HepG2 (cell line): ENCODE data around the gene FUBP3. TPM values are rescaled to one million over a fixed set of nuclear protein-coding genes. Genes with fewer than 3 reads are reported as not detected.
A peak's percentile ranks its signal among the peaks of the same experiment; 100 is the strongest.

Experiments
- CREB1 ChIP-seq, 2 experiments: fragments of 450-650 bp in 1 of 2; IDR thresholded peaks; 2 replicates each; pipeline ENCODE4 v1.6.1; 2016 to 2017; ENCODE audit warnings: control low read depth in 1 of 2, mild to moderate bottlenecking in 1 of 2, missing compliant biosample characterization in 1 of 2, missing genetic modification characterization in 1 of 2
- HDAC2 ChIP-seq: sonication (generic); formaldehyde crosslinking; IDR thresholded peaks from 2 replicates; pipeline ENCODE4 v1.4.0; 2020; ENCODE audit warnings: missing genetic modification reagents
- ISL2 ChIP-seq: sonication (generic); formaldehyde crosslinking; IDR thresholded peaks from 2 replicates; pipeline ENCODE4 v1.5.0; 2020; ENCODE audit warnings: missing genetic modification reagents
- NCOA2 ChIP-seq: sonication (generic); formaldehyde crosslinking; IDR thresholded peaks from 2 replicates; pipeline ENCODE4 v1.8.0; 2022; ENCODE audit warnings: inconsistent platforms
- RAD21 ChIP-seq: fragments of 450-650 bp; formaldehyde crosslinking; IDR thresholded peaks from 2 replicates; pipeline ENCODE4 v1.5.0; 2020; ENCODE audit warnings: mild to moderate bottlenecking
- SOX5 ChIP-seq: IDR thresholded peaks from 2 replicates; pipeline ENCODE4 v1.6.1; 2016; ENCODE audit warnings: borderline replicate concordance
- ZNF567 ChIP-seq: sonication (generic); formaldehyde crosslinking; IDR thresholded peaks from 2 replicates; pipeline ENCODE4 v1.8.1; 2023; ENCODE audit warnings: mild to moderate bottlenecking, missing genetic modification reagents, borderline replicate concordance
- ZNF703 ChIP-seq: sonication (generic); formaldehyde crosslinking; IDR thresholded peaks from 2 replicates; pipeline ENCODE4 v1.5.1; 2020; ENCODE audit warnings: missing genetic modification reagents, mild to moderate bottlenecking, moderate library complexity, borderline replicate concordance
- polyA plus RNA-seq, 8 experiments: library from polyadenylated mRNA; depleted of rRNA in 3 of 8; stranded (reverse) in 7 of 8; unstranded in 1 of 8; fragments of >200 nt; fragmentation: Illumina TruSeq in 4 of 8; extraction: Trizol in 4 of 8; gene quantifications; 2 replicates each; pipeline versions ENCODE4 v1.2.1 to v1.2.3, GENCODE V29; 2011 to 2016; ENCODE audit warnings: low read depth in 4 of 8, missing spikeins in 1 of 8, mixed read lengths in 1 of 8; ENCODE audit not compliant: insufficient read depth in 1 of 8
- total RNA-seq, 5 experiments: library from RNA; depleted of rRNA; stranded (reverse); fragments of >200 nt; fragmentation: Illumina TruSeq; extraction: Trizol; gene quantifications; 2 replicates each; pipeline ENCODE4 v1.2.3, GENCODE V29; 2016; ENCODE audit warnings: low read depth in 1 of 5
- TF ChIP-seq, protein P1 (sequence below): sonication (generic); formaldehyde crosslinking; IDR thresholded peaks from 2 replicates; pipeline ENCODE4 v1.4.0; 2020; ENCODE audit warnings: missing genetic modification reagents, mild to moderate bottlenecking, borderline replicate concordance
- TF ChIP-seq, protein P2 (sequence below): sonication (generic); formaldehyde crosslinking; IDR thresholded peaks from 2 replicates; pipeline ENCODE4 v1.4.0; 2020; ENCODE audit warnings: mild to moderate bottlenecking, missing genetic modification reagents
- TF ChIP-seq, protein P3 (sequence below): sonication (generic); formaldehyde crosslinking; IDR thresholded peaks from 2 replicates; pipeline ENCODE4 v1.5.0; 2020; ENCODE audit warnings: mild to moderate bottlenecking, missing genetic modification reagents, borderline replicate concordance
- TF ChIP-seq, protein P4 (sequence below): sonication (generic); formaldehyde crosslinking; conservative IDR thresholded peaks from 2 replicates; pipeline ENCODE4 v1.8.0; 2022; ENCODE audit warnings: mild to moderate bottlenecking, moderate library complexity, missing genetic modification reagents
- TF ChIP-seq, protein P5 (sequence below): sonication (generic); formaldehyde crosslinking; IDR thresholded peaks from 2 replicates; pipeline ENCODE4 v1.4.0; 2020; ENCODE audit warnings: mild to moderate bottlenecking, missing genetic modification reagents, borderline replicate concordance
- TF ChIP-seq, protein P6 (sequence below): sonication (generic); formaldehyde crosslinking; IDR thresholded peaks from 2 replicates; pipeline ENCODE4 v1.4.0; 2020; ENCODE audit warnings: missing genetic modification reagents

Gene FUBP3
- total and polyA plus RNA-seq, 2 of the 13 experiments (the other 11 are each of a cell fraction or from before 2014, with no cell fraction given): 28.7 to 40.0 TPM

DNA sequence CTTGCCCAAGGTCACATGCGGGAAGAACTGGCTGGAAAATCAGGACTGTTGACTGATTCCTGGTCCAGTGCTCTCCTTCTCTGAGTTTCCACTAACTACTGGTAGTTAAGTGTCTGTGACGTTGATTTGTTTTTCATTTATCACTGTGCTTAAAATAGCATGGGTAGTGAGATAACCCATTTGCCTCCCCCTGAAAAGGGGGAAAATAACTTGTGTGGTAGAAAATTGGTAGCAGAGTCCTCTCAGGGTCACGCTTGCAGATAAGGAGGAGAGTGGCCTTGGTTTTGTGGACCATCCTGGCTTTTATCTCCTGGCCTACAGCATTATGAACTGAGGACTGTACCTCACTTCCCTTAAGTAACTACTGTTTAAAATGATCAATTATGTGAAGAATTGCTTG is 10.9 kb downstream of the FUBP3 start (continued):
- TF ChIP-seq CREB1 (IDR thresholded peaks at IDR 0.05): no peak
- peak; percentile 31; the same call in 1 of the 2 replicates for TF ChIP-seq CREB1 (CRISPR knock-in tag; IDR thresholded peaks at IDR 0.05)
- peak; percentile 20; the same call in 1 of the 2 replicates for TF ChIP-seq SOX5
- TF ChIP-seq, protein P1, sequence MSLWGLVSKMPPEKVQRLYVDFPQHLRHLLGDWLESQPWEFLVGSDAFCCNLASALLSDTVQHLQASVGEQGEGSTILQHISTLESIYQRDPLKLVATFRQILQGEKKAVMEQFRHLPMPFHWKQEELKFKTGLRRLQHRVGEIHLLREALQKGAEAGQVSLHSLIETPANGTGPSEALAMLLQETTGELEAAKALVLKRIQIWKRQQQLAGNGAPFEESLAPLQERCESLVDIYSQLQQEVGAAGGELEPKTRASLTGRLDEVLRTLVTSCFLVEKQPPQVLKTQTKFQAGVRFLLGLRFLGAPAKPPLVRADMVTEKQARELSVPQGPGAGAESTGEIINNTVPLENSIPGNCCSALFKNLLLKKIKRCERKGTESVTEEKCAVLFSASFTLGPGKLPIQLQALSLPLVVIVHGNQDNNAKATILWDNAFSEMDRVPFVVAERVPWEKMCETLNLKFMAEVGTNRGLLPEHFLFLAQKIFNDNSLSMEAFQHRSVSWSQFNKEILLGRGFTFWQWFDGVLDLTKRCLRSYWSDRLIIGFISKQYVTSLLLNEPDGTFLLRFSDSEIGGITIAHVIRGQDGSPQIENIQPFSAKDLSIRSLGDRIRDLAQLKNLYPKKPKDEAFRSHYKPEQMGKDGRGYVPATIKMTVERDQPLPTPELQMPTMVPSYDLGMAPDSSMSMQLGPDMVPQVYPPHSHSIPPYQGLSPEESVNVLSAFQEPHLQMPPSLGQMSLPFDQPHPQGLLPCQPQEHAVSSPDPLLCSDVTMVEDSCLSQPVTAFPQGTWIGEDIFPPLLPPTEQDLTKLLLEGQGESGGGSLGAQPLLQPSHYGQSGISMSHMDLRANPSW: no peak
- TF ChIP-seq ZNF703 (CRISPR knock-in tag): no peak
- TF ChIP-seq, protein P2, sequence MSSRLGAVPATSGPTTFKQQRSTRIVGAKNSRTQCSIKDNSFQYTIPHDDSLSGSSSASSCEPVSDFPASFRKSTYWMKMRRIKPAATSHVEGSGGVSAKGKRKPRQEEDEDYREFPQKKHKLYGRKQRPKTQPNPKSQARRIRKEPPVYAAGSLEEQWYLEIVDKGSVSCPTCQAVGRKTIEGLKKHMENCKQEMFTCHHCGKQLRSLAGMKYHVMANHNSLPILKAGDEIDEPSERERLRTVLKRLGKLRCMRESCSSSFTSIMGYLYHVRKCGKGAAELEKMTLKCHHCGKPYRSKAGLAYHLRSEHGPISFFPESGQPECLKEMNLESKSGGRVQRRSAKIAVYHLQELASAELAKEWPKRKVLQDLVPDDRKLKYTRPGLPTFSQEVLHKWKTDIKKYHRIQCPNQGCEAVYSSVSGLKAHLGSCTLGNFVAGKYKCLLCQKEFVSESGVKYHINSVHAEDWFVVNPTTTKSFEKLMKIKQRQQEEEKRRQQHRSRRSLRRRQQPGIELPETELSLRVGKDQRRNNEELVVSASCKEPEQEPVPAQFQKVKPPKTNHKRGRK: no peak
- TF ChIP-seq, protein P3, sequence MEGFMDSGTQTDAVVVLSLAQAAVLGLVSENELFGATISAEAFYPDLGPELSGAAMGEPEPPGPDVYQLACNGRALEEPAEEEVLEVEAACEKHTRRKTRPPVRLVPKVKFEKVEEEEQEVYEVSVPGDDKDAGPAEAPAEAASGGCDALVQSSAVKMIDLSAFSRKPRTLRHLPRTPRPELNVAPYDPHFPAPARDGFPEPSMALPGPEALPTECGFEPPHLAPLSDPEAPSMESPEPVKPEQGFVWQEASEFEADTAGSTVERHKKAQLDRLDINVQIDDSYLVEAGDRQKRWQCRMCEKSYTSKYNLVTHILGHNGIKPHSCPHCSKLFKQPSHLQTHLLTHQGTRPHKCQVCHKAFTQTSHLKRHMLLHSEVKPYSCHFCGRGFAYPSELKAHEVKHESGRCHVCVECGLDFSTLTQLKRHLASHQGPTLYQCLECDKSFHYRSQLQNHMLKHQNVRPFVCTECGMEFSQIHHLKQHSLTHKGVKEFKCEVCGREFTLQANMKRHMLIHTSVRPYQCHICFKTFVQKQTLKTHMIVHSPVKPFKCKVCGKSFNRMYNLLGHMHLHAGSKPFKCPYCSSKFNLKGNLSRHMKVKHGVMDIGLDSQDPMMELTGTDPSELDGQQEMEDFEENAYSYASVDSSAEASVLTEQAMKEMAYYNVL: peak; percentile 31; the same call in 1 of the 2 replicates
- peak; percentile 62; the same call in 1 of the 2 replicates for TF ChIP-seq NCOA2 (CRISPR knock-in tag)
- TF ChIP-seq, protein P4, sequence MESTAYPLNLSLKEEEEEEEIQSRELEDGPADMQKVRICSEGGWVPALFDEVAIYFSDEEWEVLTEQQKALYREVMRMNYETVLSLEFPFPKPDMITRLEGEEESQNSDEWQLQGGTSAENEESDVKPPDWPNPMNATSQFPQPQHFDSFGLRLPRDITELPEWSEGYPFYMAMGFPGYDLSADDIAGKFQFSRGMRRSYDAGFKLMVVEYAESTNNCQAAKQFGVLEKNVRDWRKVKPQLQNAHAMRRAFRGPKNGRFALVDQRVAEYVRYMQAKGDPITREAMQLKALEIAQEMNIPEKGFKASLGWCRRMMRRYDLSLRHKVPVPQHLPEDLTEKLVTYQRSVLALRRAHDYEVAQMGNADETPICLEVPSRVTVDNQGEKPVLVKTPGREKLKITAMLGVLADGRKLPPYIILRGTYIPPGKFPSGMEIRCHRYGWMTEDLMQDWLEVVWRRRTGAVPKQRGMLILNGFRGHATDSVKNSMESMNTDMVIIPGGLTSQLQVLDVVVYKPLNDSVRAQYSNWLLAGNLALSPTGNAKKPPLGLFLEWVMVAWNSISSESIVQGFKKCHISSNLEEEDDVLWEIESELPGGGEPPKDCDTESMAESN (CRISPR knock-in tag): no peak
- TF ChIP-seq HDAC2 (CRISPR knock-in tag): peak; percentile 44; the same call in 1 of the 2 replicates
- TF ChIP-seq, protein P5, sequence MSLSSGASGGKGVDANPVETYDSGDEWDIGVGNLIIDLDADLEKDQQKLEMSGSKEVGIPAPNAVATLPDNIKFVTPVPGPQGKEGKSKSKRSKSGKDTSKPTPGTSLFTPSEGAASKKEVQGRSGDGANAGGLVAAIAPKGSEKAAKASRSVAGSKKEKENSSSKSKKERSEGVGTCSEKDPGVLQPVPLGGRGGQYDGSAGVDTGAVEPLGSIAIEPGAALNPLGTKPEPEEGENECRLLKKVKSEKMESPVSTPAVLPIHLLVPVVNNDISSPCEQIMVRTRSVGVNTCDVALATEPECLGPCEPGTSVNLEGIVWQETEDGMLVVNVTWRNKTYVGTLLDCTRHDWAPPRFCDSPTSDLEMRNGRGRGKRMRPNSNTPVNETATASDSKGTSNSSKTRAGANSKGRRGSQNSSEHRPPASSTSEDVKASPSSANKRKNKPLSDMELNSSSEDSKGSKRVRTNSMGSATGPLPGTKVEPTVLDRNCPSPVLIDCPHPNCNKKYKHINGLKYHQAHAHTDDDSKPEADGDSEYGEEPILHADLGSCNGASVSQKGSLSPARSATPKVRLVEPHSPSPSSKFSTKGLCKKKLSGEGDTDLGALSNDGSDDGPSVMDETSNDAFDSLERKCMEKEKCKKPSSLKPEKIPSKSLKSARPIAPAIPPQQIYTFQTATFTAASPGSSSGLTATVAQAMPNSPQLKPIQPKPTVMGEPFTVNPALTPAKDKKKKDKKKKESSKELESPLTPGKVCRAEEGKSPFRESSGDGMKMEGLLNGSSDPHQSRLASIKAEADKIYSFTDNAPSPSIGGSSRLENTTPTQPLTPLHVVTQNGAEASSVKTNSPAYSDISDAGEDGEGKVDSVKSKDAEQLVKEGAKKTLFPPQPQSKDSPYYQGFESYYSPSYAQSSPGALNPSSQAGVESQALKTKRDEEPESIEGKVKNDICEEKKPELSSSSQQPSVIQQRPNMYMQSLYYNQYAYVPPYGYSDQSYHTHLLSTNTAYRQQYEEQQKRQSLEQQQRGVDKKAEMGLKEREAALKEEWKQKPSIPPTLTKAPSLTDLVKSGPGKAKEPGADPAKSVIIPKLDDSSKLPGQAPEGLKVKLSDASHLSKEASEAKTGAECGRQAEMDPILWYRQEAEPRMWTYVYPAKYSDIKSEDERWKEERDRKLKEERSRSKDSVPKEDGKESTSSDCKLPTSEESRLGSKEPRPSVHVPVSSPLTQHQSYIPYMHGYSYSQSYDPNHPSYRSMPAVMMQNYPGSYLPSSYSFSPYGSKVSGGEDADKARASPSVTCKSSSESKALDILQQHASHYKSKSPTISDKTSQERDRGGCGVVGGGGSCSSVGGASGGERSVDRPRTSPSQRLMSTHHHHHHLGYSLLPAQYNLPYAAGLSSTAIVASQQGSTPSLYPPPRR (CRISPR knock-in tag): peak; percentile 19; the same call in 1 of the 2 replicates
- no peak for TF ChIP-seq ZNF567 (CRISPR knock-in tag)
- TF ChIP-seq, protein P6, sequence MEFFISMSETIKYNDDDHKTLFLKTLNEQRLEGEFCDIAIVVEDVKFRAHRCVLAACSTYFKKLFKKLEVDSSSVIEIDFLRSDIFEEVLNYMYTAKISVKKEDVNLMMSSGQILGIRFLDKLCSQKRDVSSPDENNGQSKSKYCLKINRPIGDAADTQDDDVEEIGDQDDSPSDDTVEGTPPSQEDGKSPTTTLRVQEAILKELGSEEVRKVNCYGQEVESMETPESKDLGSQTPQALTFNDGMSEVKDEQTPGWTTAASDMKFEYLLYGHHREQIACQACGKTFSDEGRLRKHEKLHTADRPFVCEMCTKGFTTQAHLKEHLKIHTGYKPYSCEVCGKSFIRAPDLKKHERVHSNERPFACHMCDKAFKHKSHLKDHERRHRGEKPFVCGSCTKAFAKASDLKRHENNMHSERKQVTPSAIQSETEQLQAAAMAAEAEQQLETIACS (CRISPR knock-in tag): no peak
- TF ChIP-seq ISL2 (CRISPR knock-in tag): peak; percentile 80
- TF ChIP-seq RAD21 (CRISPR knock-in tag): no peak
